H1 (cell line): Measurements from ENCODE around the gene STK26. TPM values are rescaled to one million over a fixed set of nuclear protein-coding genes. Genes with fewer than 3 reads are reported as not detected.

Experiments used
- CTCF ChIA-PET: fragments of 300-600 bp; sonication (Branson Sonifier 250); formaldehyde crosslinking; loops from one replicate; lab custom pipeline; 2021; ENCODE audit not compliant: partially characterized antibody; lab: Charles Lee
- POLR2A ChIA-PET: fragments of 300-600 bp; sonication (Branson Sonifier 250); formaldehyde crosslinking; loops from one replicate; lab custom pipeline; 2021; ENCODE audit warnings: inconsistent platforms; ENCODE audit not compliant: partially characterized antibody; lab: Charles Lee
- DNase-seq, 2 experiments: peaks; one replicate each; pipeline versions ENCODE4 v3.0.0 to v3.0.0-alpha.2; 2010 to 2022; ENCODE audit warnings: low spot score in 2 of 2, low read depth in 1 of 2, mixed read lengths in 1 of 2
- FAIRE-seq: peaks from 2 replicates; lab custom pipeline; 2011; peaks lifted over from hg19 to GRCh38; lab: Jason Lieb, UNC
- H2AFZ ChIP-seq: 2 replicates; pipeline ENCODE4 v1.8.1; 2012; ENCODE audit warnings: low read length, inconsistent platforms
- H2AK5ac ChIP-seq: 2 replicates; pipeline ENCODE4 v1.6.1; 2013; ENCODE audit warnings: low read depth, low read length
- H2BK120ac ChIP-seq: replicated peaks from 2 replicates; pipeline ENCODE3; 2013; ENCODE audit warnings: low read depth, low read length, inconsistent platforms
- H2BK12ac ChIP-seq: 2 replicates; pipeline ENCODE4 v1.6.1; 2013; ENCODE audit warnings: low read depth, low read length
- H2BK15ac ChIP-seq: 2 replicates; pipeline ENCODE4 v1.6.1; 2013; ENCODE audit warnings: low read length
- H2BK20ac ChIP-seq: 2 replicates; pipeline ENCODE4 v1.6.1; 2013; ENCODE audit warnings: low read length
- H2BK5ac ChIP-seq: 2 replicates; pipeline ENCODE4 v1.6.1; 2013; ENCODE audit warnings: low read depth, low read length
- H3K14ac ChIP-seq: 2 replicates; pipeline ENCODE4 v1.6.1; 2013; ENCODE audit warnings: inconsistent platforms; ENCODE audit not compliant: insufficient read length
- H3K18ac ChIP-seq: 2 replicates; pipeline ENCODE4 v1.6.1; 2013; ENCODE audit warnings: low read length; ENCODE audit errors: extremely low read depth
- H3K23ac ChIP-seq: 2 replicates; pipeline ENCODE4 v1.6.1; 2013; ENCODE audit warnings: inconsistent platforms; ENCODE audit not compliant: insufficient read length
- H3K23me2 ChIP-seq: 2 replicates; pipeline ENCODE4 v1.6.1; 2013; ENCODE audit warnings: low read depth, low read length
- H3K27ac ChIP-seq: 2 replicates; pipeline ENCODE4 v1.6.1; 2011; ENCODE audit warnings: low read depth, low read length, inconsistent platforms
- H3K27me3 ChIP-seq, 4 experiments: replicated peaks in 1 of 4; 1 replicate in 1 of 4; 2 replicates in 3 of 4; pipeline versions ENCODE4 v1.6.1 to v1.8.1; 2011 to 2013; ENCODE audit warnings: low read length in 3 of 4, mild to moderate bottlenecking in 3 of 4, inconsistent platforms in 2 of 4, mixed read lengths in 2 of 4, moderate library complexity in 1 of 4; ENCODE audit not compliant: control insufficient read depth in 3 of 4, insufficient read depth in 3 of 4; ENCODE audit errors: extremely low read depth in 1 of 4
- H3K36me3 ChIP-seq, 4 experiments: 2 replicates each; pipeline versions ENCODE4 v1.6.1 to v1.8.1; 2011 to 2013; ENCODE audit warnings: mild to moderate bottlenecking in 4 of 4, low read length in 3 of 4, moderate library complexity in 2 of 4, control low read depth in 1 of 4, inconsistent platforms in 1 of 4; ENCODE audit not compliant: insufficient read depth in 4 of 4, control insufficient read depth in 2 of 4
- H3K4ac ChIP-seq: replicated peaks from 2 replicates; pipeline ENCODE3; 2013; ENCODE audit warnings: low read length, low read depth, mixed read lengths, inconsistent platforms; ENCODE audit not compliant: insufficient read length
- H3K4me1 ChIP-seq, 4 experiments: replicated peaks in 1 of 4; 1 replicate in 1 of 4; 2 replicates in 3 of 4; pipeline versions ENCODE4 v1.6.1 to v1.8.1; 2011 to 2013; ENCODE audit warnings: low read length in 3 of 4, inconsistent platforms in 2 of 4, mixed read lengths in 1 of 4; ENCODE audit not compliant: insufficient read depth in 4 of 4, control insufficient read depth in 3 of 4
- H3K4me2 ChIP-seq, 2 experiments: 2 replicates each; pipeline versions ENCODE4 v1.6.1 to v1.8.1; 2011 to 2013; ENCODE audit warnings: low read depth in 2 of 2, low read length in 2 of 2, control low read depth in 1 of 2, inconsistent platforms in 1 of 2, mild to moderate bottlenecking in 1 of 2; ENCODE audit not compliant: insufficient read depth in 1 of 2
- H3K4me3 ChIP-seq, 4 experiments: fragments of 200-600, 300-600 bp in 1 of 4; sonication (generic), shearing (Covaris generic), sonication (Bioruptor Twin) in 1 of 4; 2 replicates each; pipeline versions ENCODE4 v1.5.1 to v1.8.1; 2011 to 2016; ENCODE audit warnings: low read length in 4 of 4, low read depth in 3 of 4, control low read depth in 2 of 4, inconsistent platforms in 2 of 4, mild to moderate bottlenecking in 2 of 4, mixed read lengths in 1 of 4, moderate library complexity in 1 of 4; ENCODE audit not compliant: insufficient read depth in 2 of 4; ENCODE audit errors: extremely low read depth in 1 of 4
- H3K56ac ChIP-seq: replicated peaks from 2 replicates; pipeline ENCODE3; 2013; ENCODE audit warnings: low read depth, mild to moderate bottlenecking, mixed read lengths, low read length, inconsistent platforms; ENCODE audit not compliant: insufficient read length
- H3K79me1 ChIP-seq: 2 replicates; pipeline ENCODE4 v1.6.1; 2013; ENCODE audit warnings: low read depth, low read length, control low read depth
- H3K79me2 ChIP-seq, 2 experiments: 2 replicates each; pipeline versions ENCODE4 v1.6.1 to v1.8.1; 2012 to 2013; ENCODE audit warnings: low read length in 2 of 2, mild to moderate bottlenecking in 2 of 2, inconsistent platforms in 1 of 2; ENCODE audit not compliant: insufficient read depth in 2 of 2, control insufficient read depth in 1 of 2
- H3K9ac ChIP-seq, 4 experiments: replicated peaks in 1 of 4; 1 replicate in 1 of 4; 2 replicates in 3 of 4; pipeline versions ENCODE4 v1.6.1 to v1.8.1; 2011 to 2013; ENCODE audit warnings: low read depth in 3 of 4, low read length in 3 of 4, control low read depth in 2 of 4, mild to moderate bottlenecking in 2 of 4, moderate library complexity in 2 of 4, inconsistent platforms in 1 of 4; ENCODE audit errors: extremely low read depth in 1 of 4
- H3K9me3 ChIP-seq, 2 experiments: 2 replicates each; pipeline versions ENCODE4 v1.6.1 to v1.8.1; 2012 to 2013; ENCODE audit warnings: mild to moderate bottlenecking in 2 of 2, moderate library complexity in 2 of 2, control low read depth in 1 of 2, inconsistent platforms in 1 of 2, low read depth in 1 of 2, low read length in 1 of 2, mixed read lengths in 1 of 2; ENCODE audit not compliant: insufficient read depth in 2 of 2
- H4K20me1 ChIP-seq, 2 experiments: replicated peaks in 1 of 2; 2 replicates each; pipeline versions ENCODE3 to v1.8.1; 2011 to 2013; ENCODE audit warnings: inconsistent platforms in 2 of 2, low read length in 2 of 2, mild to moderate bottlenecking in 1 of 2; ENCODE audit not compliant: insufficient read depth in 2 of 2, control insufficient read depth in 1 of 2
- H4K5ac ChIP-seq: 2 replicates; pipeline ENCODE4 v1.6.1; 2013; ENCODE audit warnings: low read length, low read depth, mixed read lengths, inconsistent platforms; ENCODE audit not compliant: insufficient read length
- H4K8ac ChIP-seq: 2 replicates; pipeline ENCODE4 v1.8.0; 2013; ENCODE audit warnings: mild to moderate bottlenecking, moderate library complexity, low read length, inconsistent platforms; ENCODE audit not compliant: insufficient read depth; ENCODE audit errors: extremely low read depth
- H4K91ac ChIP-seq: replicated peaks from 2 replicates; pipeline ENCODE3; 2013; ENCODE audit warnings: low read length, mixed read lengths, inconsistent platforms; ENCODE audit not compliant: insufficient read length
- JUND ChIP-seq: IDR thresholded peaks from 2 replicates; pipeline ENCODE4 v1.6.1; 2011; ENCODE audit warnings: mild to moderate bottlenecking, improper control_type of control experiment, low read length
- KDM5A ChIP-seq: fragments of 200-600 bp; IDR thresholded peaks from 2 replicates; pipeline ENCODE4 v1.7.1; 2012; ENCODE audit warnings: mild to moderate bottlenecking, low read length, inconsistent platforms, mixed read lengths
- SIRT6 ChIP-seq: IDR thresholded peaks from one replicate; pipeline ENCODE4 v1.7.1; 2012; ENCODE audit warnings: low read length, inconsistent platforms
- SP2 ChIP-seq: IDR thresholded peaks from 2 replicates; pipeline ENCODE4 v1.6.1; 2012; ENCODE audit warnings: mild to moderate bottlenecking, low read length, inconsistent platforms
- SUZ12 ChIP-seq: fragments of 200-600 bp; sonication (generic); IDR thresholded peaks from 2 replicates; pipeline ENCODE4 v1.6.1; 2012; ENCODE audit warnings: mild to moderate bottlenecking, inconsistent platforms, low read length, moderate library complexity, mixed read lengths
- WGBS, 2 experiments: shearing (Covaris generic) in 1 of 2; methylation state at CpG; one replicate each; pipeline versions ENCODE4 v1.1.6 to v1.1.7; 2013 to 2015; ENCODE audit warnings: low lambda C conversion rate in 2 of 2, mixed read lengths in 2 of 2, inconsistent platforms in 1 of 2, low coverage in 1 of 2, missing lambda C conversion rate in 1 of 2; ENCODE audit not compliant: insufficient replicate concordance in 2 of 2, insufficient coverage in 1 of 2, insufficient read length in 1 of 2; ENCODE audit errors: extremely low coverage in 1 of 2, missing lambda C conversion rate in 1 of 2; 5-methylcytosine and 5-hydroxymethylcytosine counted together
- polyA plus RNA-seq, 7 experiments: library from polyadenylated mRNA; depleted of rRNA in 3 of 7; stranded (reverse) in 5 of 7; unstranded in 2 of 7; fragments of >200 nt in 5 of 7; fragments of 200-250 nt in 2 of 7; gene quantifications; 1 replicate in 5 of 7; 2 replicates in 1 of 7; 4 replicates in 1 of 7; pipeline versions ENCODE4 v1.2.1 to v1.2.3, GENCODE V29; 2011 to 2013; ENCODE audit warnings: missing spikeins in 2 of 7, mixed read lengths in 2 of 7
- total RNA-seq: library from RNA; stranded (reverse); fragmentation: NEBNext Ultra II Directional; extraction: Animal tissue kit (Norgen Biotek cat#: 25700); gene quantifications from 2 replicates; pipeline ENCODE4 v1.2.1, GENCODE V29; 2021

The STK26 gene
- total and polyA plus RNA-seq, 2 of the 8 experiments (the other 6 are each of a cell fraction or from before 2014, with no cell fraction given) = 24.2 to 98.2 TPM

- Histone ChIP-seq H3K23ac (no peak overlapping the region), H3K79me2 (no peaks in the 10 kb centered on the region), H4K91ac (no peak overlapping the region), H3K56ac (no peak overlapping the region), H3K27me3 (no peaks in the 10 kb centered on the region), H4K8ac (no peak overlapping the region), H3K23me2 (no peaks in the 10 kb centered on the region), H2BK20ac (no peak overlapping the region), H2BK12ac (no peak overlapping the region), H2BK120ac (no peak overlapping the region), H3K27ac (no peak overlapping the region), H4K5ac (no peak overlapping the region), H3K9ac (no peak overlapping the region), H2BK5ac (no peak overlapping the region), H3K18ac (no peak overlapping the region), H2BK15ac (no peak overlapping the region), H3K14ac (no peak overlapping the region), H2AFZ (no peak overlapping the region), H4K20me1 (no peaks in the 10 kb centered on the region), H3K4me1 (peaks cover 0 to 5% (median 2%) of the 10 kb centered on the region in 4 experiments; a peak in 3 of 7 replicates), H2AK5ac (no peak overlapping the region), H3K36me3 (no peaks in the 10 kb centered on the region), H3K4me2 (no peak overlapping the region), H3K79me1 (no peaks in the 10 kb centered on the region), H3K9me3 (no peaks in the 10 kb centered on the region), H3K4ac (no peak overlapping the region), H3K4me3 (no peak overlapping the region)
- CTCF ChIA-PET = no interaction called here
- POLR2A ChIA-PET = no interaction called here
- 100% methylated on average over 2 of the region's 2 CpGs; no CpG with 5 or more reads in 1 of the 2 experiments for WGBS, 2 experiments
- FAIRE-seq (no peak), DNase-seq (no peak)
- TF ChIP-seq SP2 (no peak), KDM5A (no peak), JUND (no peak), SIRT6 (no peak), SUZ12 (no peak)
Measured at GRCh38 chrX:131975851-131976250, 47.3 kb upstream of the STK26 start.
